ENCODE measurements around the gene ATR.

- TF ChIP-seq CTCF (IDR thresholded peaks at IDR 0.05) (no peak), POLR2A (IDR thresholded peaks at IDR 0.05; ENCODE audit: low read length) (no peak), MYC (IDR thresholded peaks at IDR 0.05; ENCODE audit: borderline replicate concordance, low read length) (no peak), BCL3 (IDR thresholded peaks at IDR 0.05) (no peak), USF2 (IDR thresholded peaks at IDR 0.05) (no peak), EP300 (IDR thresholded peaks at IDR 0.05) (no peak), HDAC2 (IDR thresholded peaks at IDR 0.05) (no peak), HOXA7 (CRISPR knock-in tag; IDR thresholded peaks at IDR 0.05) (no peak), POLR2AphosphoS2 (conservative IDR thresholded peaks at IDR 0.05; ENCODE audit: low read length) (no peak), ZFP36 (IDR thresholded peaks at IDR 0.05; ENCODE audit: borderline replicate concordance, partially characterized antibody) (no peak), RAD21 (conservative IDR thresholded peaks at IDR 0.05 in 1 of 2, IDR thresholded peaks at IDR 0.05 in 1 of 2) (no peak), CHD2 (IDR thresholded peaks at IDR 0.05; ENCODE audit: low read length, partially characterized antibody) (no peak), JUN (IDR thresholded peaks at IDR 0.05) (no peak)
Observed at GRCh38 chr3:142549986-142550385, 28.5 kb downstream of the ATR start.
